ENCODE measurements around the gene GPS1.

Gene GPS1

DNA sequence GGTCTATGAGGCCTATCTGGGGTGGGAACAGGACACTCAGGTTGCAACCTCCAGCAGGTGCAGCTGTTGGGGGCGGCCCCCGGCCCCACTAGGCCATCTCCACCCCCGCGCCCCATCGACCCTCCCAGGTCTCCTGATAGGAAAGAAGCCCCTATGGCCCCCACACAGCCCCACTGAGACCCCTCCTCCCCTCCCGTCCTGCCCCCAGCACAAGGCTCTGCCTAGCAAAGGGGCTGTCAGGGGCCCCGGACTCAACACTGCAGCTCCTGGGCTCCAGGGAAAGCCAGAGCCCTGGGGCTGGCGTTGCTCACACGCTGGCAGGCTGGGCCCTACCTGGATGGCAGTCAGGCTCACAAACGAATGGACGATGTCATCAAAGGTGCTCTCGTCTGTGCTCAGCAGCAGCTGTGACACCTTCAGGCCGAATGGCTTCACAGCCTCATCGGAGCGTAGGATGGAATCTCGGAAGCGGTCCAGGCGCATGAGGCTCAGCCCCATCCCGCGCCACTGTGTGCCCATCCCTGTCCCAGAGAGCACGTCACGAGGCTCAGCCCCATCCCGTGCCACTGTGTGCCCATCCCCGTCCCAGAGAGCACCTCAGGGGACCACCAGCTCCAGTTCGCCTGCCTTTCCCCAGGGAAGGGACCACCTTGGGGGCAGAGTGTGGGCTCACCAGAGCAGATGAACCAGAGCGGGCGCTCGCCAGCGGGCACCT lies 39.0 kb downstream of the GPS1 start:
- DNase-seq (ENCODE audit: low spot score), result no peak

DNA sequence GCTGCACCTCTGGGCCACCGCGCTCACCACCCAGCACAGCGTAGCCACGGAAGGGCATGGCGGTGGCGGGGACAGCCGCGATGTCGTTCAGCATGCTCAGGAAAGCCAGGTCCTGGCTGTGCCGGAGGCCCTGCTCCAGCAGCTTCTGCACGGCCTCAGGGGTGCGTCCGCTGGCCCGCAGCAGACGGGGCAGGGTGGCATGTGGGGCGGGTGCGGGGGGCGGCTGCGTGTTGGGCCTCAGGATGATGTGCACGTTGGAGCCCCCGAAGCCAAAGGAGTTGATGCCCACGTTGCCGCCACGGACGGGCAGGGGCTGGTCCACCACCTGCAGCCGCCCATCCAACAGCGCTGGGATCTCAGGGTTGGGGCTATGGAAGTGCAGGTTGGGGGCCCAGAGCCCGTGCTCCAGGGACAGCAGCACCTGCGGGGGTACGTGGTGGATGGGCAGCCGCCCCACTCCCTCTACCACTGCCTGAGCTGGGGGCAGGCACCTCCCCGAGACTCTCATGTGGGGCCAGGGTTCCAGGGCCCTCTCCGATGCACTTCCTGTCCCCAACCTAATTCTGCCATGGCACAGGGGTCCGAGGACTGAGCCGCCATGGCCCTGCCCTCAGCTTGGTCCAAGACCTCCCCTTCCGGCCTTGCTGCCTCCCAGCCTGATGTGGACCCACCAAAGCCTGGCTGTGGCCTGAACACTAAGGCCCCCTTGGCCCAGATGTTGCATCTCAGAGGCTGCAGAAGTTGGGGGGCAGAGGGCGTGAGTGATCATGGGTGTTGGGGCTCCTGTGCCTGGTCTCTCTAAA lies 39.8 kb downstream of the GPS1 start:
- no peak for DNase-seq (ENCODE audit: low spot score)

DNA sequence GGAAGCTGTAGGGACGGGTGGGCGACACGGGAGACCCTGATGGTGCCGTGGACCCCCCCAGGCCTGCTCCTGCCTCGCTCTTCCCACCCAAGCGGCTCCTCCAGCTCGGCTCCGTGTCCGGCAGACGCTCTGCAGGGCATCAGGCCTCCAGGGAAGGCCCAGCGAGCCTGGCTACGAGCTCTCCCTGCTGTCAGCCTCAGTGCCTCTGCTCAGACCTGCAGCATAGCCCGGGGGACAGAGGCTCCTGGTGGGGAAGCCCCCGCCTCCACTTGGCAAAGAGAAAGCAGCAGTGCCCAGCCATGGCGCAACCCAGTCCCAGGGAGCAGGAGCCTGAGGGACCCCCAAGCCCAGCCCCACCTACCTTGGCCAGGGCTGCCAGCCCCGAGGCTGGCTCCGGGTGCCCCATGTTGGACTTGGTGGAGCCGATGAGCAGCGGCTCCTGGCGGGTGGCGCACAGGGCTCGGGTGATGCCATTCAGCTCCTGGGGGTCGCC lies 40.4 kb downstream of the GPS1 start:
- DNase-seq (ENCODE audit: low spot score), result no peak

DNA sequence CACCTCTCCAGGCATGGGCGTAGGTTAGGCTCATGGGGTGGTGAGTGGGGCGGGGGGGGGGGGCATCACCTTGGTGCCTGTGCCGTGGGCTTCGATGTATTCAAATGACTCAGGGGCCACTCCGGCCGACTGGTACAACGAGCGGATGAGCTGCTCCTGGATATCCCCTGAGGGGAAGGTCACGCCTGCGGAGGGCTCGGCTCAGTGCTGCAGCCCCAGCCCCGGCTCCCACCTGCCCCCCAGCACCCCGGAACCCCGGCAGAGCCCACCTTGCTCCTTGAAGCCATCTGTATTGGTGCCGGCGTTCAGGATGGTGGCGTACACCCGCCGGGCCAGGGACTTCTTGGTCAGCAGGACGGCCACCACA lies 40.9 kb downstream of the GPS1 start:
- no peak for DNase-seq (ENCODE audit: low spot score)

DNA sequence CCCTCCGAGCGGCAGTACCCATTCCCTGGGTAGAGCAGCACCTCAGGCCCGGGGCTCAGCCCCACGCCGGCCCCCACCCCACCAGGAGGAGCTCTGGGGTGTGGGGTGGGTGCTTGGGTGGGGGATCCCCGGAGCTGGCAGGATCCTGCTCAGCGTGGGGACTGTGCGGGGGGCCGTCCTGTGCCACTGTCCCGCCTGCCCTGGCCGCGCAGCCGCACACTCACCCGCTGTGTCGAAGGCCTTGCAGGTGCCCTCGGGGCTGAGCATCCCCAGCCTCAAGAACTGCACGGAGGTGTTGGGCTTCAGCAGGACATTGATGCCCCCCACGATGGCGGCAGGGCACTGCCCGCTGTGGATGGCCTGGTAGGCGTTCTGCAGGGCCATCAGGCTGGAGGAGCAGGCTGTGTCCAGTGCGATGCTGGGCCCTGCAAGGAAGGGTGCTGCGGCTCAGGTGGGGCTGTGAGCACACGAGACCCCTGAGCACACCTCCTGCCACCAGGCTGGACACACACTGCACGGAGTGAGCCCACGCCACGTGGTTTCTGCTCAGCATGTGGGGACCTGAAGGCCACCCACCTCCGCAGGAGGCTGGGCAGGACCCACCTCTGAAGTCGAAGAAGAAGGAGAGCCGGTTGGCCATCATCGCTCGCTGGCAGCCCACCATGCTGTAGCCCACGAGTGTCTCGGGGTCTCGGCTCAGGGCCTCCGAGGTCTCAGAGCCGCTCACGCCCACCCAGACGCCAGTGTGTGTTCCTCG lies 41.5 kb downstream of the GPS1 start:
- DNase-seq (ENCODE audit: low spot score), result no peak

DNA sequence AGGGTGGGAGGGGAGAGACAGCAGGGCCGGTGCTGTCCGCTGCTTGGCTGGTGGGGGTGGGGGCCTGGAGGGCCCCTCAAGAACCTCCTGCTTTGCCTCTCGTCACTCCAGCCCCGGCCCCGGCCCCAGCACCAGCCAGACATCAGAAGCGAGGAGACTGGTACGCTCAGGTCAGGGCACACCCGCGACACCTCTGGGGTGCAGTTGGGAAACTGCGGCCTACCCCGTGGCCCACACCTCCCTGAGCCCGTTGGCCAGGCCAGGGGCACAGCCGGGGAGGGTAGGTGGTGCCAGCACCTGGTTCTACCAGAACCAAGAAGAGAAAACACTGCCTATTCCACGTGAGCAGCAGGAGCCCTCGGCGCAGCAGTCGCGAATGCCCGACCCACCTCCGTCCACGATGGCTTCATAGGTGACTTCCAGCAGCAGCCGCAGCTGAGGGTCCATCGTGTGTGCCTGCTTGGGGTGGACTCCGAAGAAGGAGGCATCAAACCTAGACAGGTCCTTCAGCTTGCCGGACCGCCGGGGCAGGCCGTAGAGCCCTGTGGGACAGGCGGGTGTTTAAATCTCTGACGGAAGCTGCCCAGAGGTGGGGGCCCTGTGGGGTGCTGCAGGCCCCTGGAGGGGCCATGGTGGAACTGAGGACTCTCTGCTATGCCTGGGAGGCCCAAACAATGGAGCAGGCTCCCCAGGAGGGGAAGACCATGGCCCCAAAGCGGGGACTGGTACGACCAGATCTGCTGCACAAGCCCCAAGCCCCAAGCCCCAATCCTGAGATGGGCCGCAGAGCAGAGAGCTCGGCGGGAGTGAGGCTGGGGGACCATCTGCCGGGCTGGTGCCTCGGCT lies 43.5 kb downstream of the GPS1 start:
- DNase-seq (ENCODE audit: low spot score), result no peak

DNA sequence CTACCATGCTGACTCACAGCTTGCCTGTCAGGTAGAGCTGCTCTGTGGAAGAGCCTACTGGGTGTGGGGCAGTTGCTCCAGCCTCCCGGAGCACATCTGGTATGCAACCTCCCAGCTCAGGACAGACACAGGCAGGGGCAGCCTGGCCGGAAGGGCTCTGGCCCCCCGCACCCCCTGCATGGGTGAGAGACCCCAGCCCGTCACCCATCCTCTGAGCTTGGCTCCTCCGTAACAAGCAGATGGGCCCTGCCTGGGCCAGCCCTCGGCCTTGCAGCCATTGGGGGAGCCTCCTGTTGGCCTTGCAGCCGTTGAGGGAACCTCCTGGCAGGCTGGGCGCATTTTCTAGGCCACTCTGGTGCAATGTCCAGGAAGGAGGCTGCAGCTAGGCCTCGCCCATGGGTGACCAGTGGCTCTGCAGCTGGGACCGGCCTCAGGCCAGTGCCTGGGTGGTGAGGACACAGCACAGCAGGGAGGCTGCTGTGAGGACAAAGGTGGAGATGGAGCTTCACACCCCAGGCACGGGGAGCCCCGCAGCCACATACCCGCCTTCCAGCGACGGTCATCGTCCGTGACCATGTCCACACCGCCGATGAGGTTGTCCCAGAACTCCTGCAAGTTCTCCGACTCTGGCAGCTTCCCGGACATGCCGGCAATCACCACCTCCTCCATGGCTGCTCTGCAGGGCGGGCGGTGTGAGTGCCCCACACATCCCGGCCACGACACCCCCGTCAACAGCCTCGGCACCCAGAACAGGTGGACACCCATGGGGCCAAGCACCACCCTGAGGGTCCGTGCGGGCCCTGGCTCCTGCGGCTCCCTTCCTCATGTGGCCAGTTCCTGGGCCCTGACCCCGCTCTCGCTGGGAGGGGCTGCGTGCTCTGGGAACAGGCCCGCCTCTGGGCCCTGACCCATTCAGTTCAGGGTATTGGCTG lies 44.3 kb downstream of the GPS1 start:
- DNase-seq (ENCODE audit: low spot score), result no peak

DNA sequence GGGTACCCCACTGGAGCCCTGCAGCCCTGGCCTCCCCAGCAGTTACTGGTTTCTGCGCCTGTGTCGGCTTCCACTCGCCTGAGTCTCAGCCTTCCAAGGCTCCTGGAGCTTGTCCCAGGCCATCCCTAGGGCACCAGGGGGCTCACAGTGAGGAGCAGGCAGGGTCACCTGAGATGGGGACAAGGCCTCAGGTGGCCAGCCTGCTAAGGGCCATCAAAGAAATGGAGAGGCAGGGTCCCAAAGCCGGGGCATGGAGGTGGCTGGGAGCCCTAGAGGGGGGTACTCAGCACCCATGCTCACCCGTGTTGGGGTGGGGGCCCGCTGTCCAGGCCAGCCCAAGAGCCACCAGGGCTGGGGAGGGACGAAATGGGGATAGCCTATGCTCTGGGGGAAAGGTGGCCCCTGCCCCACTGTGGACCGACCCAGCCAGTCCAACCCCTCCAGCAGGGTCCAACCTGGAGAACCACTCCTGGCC lies 45.0 kb downstream of the GPS1 start:
- no peak for DNase-seq (ENCODE audit: low spot score)

DNA sequence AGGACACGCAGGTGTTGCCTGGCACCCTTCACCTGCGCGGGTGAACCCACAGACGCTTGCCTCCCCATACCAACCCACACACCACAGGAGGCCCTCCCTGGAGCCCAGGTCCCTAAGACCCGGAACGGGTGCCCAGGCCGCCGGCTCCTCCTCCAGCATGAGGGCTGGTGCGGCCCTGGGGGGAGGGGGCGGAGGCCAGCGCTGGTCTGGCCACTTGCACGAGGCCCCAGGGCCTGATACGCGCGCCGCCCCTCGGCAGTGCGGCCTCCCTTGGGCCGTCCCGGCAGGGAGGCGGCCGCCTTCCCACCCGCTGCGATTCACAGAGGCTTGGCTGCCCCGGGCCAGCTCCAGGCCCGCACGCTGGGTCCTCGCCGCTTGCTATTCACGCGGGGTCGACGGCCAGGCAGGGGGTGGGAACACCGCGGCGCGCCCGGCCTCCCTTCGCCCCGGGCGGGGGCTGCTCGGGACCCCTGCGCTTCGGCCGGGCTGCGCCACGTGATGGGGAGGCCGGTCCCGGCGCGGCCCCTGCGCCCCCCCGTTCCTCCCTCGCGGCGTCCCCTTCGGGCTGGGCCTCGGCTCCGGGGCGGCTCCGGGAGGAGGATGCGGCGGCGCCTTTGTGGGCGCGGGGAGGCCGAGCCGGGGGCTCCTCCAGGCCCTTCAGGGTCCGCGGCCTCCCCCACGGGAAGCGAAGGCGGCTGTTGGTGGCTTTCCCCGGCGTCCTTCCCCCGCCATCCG lies 45.7 kb downstream of the GPS1 start:
- peak; percentile 9 for DNase-seq (ENCODE audit: low spot score)

DNA sequence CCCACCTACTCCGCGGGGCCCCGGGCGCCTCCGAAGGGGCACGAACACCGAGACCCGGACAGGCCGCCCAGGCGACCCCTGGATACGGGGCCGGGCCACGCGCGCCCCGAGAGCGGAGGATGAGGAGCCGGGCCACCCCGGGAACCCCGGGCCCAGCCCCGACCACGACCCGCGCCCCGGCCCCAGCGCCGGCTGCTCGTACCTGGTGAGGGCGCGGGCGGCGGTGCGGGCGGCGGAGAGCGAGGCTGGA lies 46.1 kb downstream of the GPS1 start:
- no peak for DNase-seq (ENCODE audit: low spot score)

DNA sequence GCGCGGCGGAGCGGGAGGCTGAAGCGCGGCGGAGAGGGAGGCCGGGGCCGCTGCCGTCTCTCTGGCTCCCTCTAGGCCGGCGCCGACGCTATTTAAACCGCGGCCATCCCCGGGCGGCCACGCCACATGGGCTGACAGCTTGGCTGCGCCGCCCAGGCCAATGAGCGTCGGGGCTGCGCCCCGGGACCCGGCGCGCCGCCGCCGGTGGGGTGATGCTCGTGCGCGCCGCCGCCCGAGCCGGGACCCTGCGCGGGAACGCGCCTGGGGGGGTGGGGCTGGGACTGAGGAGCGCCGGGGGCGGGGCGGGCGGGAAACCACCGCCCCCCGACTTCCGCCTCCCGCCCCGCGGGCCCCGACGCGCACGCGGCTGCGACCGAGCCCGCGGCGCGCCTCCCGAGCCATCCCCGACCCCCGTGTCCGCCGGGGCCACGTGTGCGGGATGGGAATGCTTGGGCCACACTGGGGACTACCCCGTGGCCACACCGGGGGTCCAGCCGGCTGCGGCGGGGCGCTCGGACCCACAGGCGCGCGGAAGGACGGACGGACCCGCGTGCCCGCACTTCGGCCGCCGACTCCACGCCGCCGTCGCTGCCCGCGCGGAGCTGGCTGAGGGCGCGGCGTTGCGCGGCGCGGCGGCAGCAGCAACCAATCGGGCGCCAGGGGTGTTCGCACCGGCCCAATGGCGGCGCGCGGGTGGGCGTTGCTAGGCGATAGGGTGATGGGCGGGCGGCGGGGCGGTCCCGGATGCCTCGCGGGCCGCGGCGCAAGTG lies 46.7 kb downstream of the GPS1 start, which contains the start of gene FASN:
Gene FASN (minus strand): TSS at position 68 of the 770 bp plus-strand sequence. CDS start 1,791 bp downstream, outside the sequence.
- DNase-seq (ENCODE audit: low spot score), result peak; percentile 90

DNA sequence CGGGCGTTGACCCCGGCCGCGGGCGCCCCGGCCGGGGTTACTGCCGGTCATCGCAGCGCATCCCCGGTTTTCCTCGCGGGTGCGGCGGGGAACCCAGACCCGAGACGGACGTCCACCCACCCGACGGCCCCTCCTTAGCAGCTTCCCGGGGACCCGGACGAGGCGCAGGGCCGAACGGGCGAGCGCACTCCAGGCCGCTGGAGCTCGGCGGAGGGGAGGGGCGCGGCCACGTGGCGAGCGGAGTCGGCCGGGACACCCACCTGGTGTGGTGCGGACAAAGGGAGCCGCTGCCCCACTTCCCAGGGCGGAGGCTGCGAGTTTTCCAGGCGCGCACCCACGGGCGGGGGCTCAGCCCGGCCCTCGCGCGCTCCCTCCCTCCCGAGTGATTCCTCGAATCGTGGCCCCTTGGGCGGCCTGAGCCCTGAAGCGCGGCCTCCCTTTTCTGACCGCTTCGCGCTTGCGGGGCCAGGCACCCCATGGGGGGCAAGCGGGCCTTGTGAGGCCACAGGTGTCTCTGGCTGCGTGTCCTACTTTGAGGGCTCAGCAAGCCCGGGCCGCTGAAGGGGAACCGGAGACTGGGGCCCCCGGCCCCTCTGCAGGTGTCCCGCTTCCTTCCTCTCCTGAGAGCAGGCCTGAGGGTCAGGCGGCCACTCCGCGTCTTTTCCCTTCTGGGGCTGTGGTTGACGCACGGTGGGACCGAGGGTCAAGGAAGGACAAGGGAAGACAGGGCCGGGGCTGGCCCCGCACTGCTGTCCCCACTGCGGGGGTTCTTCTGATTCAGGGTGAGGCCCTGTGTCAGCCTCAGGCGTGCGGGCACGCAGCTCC lies 47.5 kb downstream of the GPS1 start:
- DNase-seq (ENCODE audit: low spot score), result no peak

DNA sequence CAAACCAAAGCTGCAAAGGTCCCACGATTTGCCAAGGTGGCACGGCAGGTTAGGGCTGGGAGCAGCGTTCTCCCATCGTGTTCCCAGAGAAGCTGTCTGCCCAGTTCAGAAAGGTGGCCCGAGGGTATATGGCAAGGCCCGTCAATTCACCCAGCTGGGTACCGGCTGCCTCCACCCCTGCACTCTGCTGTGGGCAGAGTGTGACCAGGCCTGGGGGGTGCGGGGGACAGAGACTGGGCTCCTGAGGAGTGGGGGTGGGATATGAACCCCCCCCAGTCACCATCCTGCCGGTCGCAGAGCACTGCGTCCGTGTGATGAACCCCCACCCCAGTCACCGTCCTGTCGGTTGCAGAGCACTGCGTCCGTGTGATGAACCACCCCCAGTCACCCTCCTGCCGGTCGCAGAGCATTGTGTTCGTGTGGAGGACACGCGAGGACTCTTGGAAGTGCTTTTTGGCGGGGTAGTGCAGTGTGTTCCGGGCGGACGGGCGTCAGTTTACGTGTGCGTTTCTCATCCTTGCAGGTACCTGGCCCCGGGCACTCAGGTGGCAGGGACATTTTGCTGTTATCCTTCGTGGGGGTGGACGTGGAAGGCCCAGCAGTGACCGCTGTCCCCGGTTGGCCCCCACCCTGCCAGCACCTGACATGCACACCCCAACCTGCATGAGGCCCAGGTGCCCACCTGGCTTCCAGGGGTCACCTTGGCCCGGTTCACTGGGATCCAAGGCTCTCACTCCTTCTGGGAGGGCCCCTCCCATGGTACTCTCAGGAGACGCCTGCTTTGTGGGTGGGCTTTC lies 49.0 kb downstream of the GPS1 start:
- no peak for DNase-seq (ENCODE audit: low spot score)

DNA sequence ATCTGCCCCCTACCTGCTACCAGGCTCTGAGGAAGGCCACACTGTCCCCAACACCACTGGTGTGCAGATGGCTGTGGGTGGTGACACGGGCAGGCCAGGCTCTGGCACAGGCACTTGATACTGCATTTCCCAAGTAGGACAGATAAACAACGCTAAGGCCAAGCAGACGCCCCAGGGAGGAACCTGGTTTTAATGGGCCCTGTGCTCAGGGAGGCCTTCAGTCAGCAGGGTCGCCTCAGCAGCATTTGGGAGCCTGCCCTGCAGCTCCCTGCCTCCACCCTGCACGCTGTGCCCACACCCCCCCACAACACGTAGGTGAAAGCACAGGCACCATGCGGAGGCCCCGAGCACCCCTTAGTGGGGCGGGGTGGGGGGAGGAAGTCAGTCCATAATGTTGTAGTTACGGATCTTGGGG lies 49.6 kb downstream of the GPS1 start:
- DNase-seq (ENCODE audit: low spot score), result peak; percentile 26

DNA sequence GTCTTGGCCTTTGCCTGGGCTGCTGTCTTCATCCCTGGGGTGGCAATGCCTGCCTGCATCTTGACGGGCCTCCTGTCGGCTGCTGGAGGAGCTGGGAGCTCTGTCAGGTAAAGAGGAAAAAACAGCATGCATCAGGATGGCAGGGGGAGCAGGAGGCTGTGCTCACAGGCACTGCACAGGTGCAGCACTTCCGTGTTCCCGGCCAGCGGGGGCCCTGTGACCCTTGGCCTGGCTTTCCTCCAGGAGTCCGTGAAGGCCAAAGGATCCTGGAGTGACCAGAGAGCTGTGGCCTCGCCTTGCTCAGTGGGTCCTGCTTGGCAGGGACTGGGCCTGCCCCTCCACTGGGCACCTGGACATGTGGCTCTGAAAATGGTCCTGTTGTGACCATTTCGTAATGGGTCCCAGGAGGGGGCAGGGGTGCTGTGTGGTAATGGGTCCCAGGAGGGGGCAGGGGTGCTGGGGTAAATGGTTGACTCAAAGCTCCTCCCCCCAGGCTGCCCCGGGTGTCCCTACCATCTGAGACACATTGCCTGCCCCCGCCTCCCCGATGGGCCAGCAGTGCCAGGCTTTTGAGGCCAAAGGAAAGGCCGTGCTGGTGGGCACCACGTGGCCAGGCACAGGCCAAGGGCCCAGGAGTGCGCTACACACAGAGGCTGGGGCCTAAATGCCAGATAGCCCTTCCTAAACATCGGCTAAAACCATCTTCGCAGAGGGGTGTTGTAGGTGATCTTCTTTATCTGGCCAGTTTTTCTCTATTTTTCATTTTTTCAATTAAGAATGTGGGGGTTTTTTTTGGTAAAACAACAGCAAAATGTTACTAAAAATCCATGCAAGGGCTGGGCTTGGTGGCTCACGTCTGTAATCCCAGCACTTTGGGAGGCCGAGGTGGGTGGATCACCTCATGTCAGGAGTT lies 50.3 kb downstream of the GPS1 start:
- DNase-seq (ENCODE audit: low spot score), result no peak

All from hematopoietic multipotent progenitor cell treated with erythropoietin and hydrocortisone succinate and interleukin-3 and kit ligand, for 15 days (in vitro differentiated cells).